Trophoblast cell (in vitro differentiated cells and primary cell): ENCODE results near the gene TPH2.

Experiments used
- DNase-seq, 2 donors: peaks; one replicate each; pipeline ENCODE4 v3.0.0-alpha.2; 2016
- H2AFZ ChIP-seq: 2 replicates; pipeline ENCODE4 v1.6.1; 2013; ENCODE audit warnings: low read length, moderate library complexity, mild to moderate bottlenecking; ENCODE audit not compliant: insufficient read depth, poor library complexity
- H2AK5ac ChIP-seq: 2 replicates; pipeline ENCODE4 v1.6.1; 2013; ENCODE audit warnings: mild to moderate bottlenecking, low read length
- H2BK120ac ChIP-seq: 2 replicates; pipeline ENCODE4 v1.6.1; 2013; ENCODE audit warnings: low read length, mild to moderate bottlenecking, moderate library complexity; ENCODE audit not compliant: insufficient read depth, poor library complexity
- H2BK12ac ChIP-seq: 2 replicates; pipeline ENCODE4 v1.6.1; 2013; ENCODE audit warnings: mild to moderate bottlenecking, low read length, moderate library complexity
- H2BK5ac ChIP-seq: 2 replicates; pipeline ENCODE4 v1.6.1; 2013; ENCODE audit warnings: low read length, low read depth, moderate library complexity, mild to moderate bottlenecking; ENCODE audit not compliant: poor library complexity
- H3K14ac ChIP-seq: 2 replicates; pipeline ENCODE4 v1.6.1; 2013; ENCODE audit warnings: mild to moderate bottlenecking, low read length
- H3K18ac ChIP-seq: 2 replicates; pipeline ENCODE4 v1.6.1; 2013; ENCODE audit warnings: mild to moderate bottlenecking, low read length
- H3K23ac ChIP-seq: 2 replicates; pipeline ENCODE4 v1.6.1; 2013; ENCODE audit warnings: low read length
- H3K27ac ChIP-seq: 2 replicates; pipeline ENCODE4 v1.5.1; 2013; ENCODE audit warnings: low read depth, mild to moderate bottlenecking, inconsistent platforms, low read length, moderate library complexity
- H3K27me3 ChIP-seq: 2 replicates; pipeline ENCODE4 v1.6.1; 2013; ENCODE audit warnings: inconsistent platforms, mild to moderate bottlenecking, low read length, moderate library complexity; ENCODE audit not compliant: insufficient read depth
- H3K36me3 ChIP-seq, 2 experiments: 1 replicate in 1 of 2; 2 replicates in 1 of 2; pipeline ENCODE4 v1.6.1; 2013; ENCODE audit warnings: low read length in 2 of 2, mild to moderate bottlenecking in 2 of 2, moderate library complexity in 1 of 2; ENCODE audit not compliant: insufficient read depth in 2 of 2, control insufficient read depth in 1 of 2
- H3K4ac ChIP-seq: 2 replicates; pipeline ENCODE4 v1.6.1; 2013; ENCODE audit warnings: low read depth, mild to moderate bottlenecking, low read length, moderate library complexity
- H3K4me1 ChIP-seq, 2 experiments: 1 replicate in 1 of 2; 2 replicates in 1 of 2; pipeline ENCODE4 v1.6.1; 2013; ENCODE audit warnings: low read length in 2 of 2, mild to moderate bottlenecking in 2 of 2, moderate library complexity in 1 of 2; ENCODE audit not compliant: insufficient read depth in 2 of 2, control insufficient read depth in 1 of 2
- H3K4me2 ChIP-seq: 2 replicates; pipeline ENCODE4 v1.6.1; 2013; ENCODE audit warnings: inconsistent platforms, mild to moderate bottlenecking, low read length, moderate library complexity
- H3K4me3 ChIP-seq: 2 replicates; pipeline ENCODE4 v1.5.1; 2013; ENCODE audit warnings: mild to moderate bottlenecking, low read depth, low read length, inconsistent platforms
- H3K79me1 ChIP-seq: one replicate; pipeline ENCODE4 v1.6.1; 2013; ENCODE audit warnings: low read length
- H3K79me2 ChIP-seq: 2 replicates; pipeline ENCODE4 v1.6.1; 2013; ENCODE audit warnings: low read length, mild to moderate bottlenecking; ENCODE audit not compliant: control insufficient read depth, insufficient read depth, poor library complexity
- H3K9ac ChIP-seq: 2 replicates; pipeline ENCODE4 v1.6.1; 2013; ENCODE audit warnings: mild to moderate bottlenecking, low read length
- H3K9me3 ChIP-seq: 2 replicates; pipeline ENCODE4 v1.6.1; 2013; ENCODE audit warnings: low read depth, mild to moderate bottlenecking, control low read depth, inconsistent platforms, low read length; ENCODE audit not compliant: insufficient read depth
- H4K12ac ChIP-seq: 2 replicates; pipeline ENCODE4 v1.6.1; 2013; ENCODE audit warnings: low read depth, mild to moderate bottlenecking, low read length, moderate library complexity
- H4K8ac ChIP-seq: 2 replicates; pipeline ENCODE4 v1.6.1; 2013; ENCODE audit warnings: low read depth, mild to moderate bottlenecking, low read length, moderate library complexity
- H4K91ac ChIP-seq: one replicate; pipeline ENCODE4 v1.6.1; 2013; ENCODE audit warnings: low read depth, mild to moderate bottlenecking, low read length, moderate library complexity
- WGBS: extraction: QIAGEN DNeasy Blood & Tissue Kit; methylation state at CpG from one replicate; pipeline ENCODE4 v1.1.7; 2013; ENCODE audit warnings: missing lambda C conversion rate; ENCODE audit not compliant: insufficient read length, insufficient coverage; ENCODE audit errors: extremely low coverage; 5-methylcytosine and 5-hydroxymethylcytosine counted together

The TPH2 gene

DNA sequence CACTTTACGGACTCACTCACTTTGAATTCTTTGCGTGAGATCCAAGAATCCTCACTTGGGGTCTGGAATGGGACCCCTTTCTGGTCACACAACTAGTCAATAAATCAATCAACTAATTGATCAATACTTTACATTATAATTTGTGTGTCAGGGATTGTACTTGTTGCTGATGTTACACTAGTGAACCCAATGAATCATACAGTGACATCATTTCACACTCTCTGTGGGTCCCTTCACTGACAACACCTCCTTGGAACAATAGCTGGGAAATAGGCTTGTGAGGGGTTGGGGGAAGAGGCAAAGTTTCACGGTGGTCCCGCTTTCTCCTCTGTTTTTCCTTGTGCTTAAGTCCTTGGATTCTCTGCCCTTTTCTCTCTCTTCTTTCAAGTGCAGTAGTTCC lies 35.0 kb downstream of the TPH2 start:
- H2AK5ac ChIP-seq = no peak overlapping the region
- no peak overlapping the region for H3K4me2 ChIP-seq
- DNase-seq = no peak
- H3K14ac ChIP-seq = no peak overlapping the region
- no peak overlapping the region for H3K4me3 ChIP-seq
- H3K9ac ChIP-seq = no peak overlapping the region
- no peak overlapping the region for H3K23ac ChIP-seq
- H3K4me1 ChIP-seq = no peaks in the 10 kb centered on the region
- no peaks in the 10 kb centered on the region for H3K9me3 ChIP-seq
- H4K91ac ChIP-seq = no peak overlapping the region
- no peak overlapping the region for H4K8ac ChIP-seq
- no peak overlapping the region for H2AFZ ChIP-seq
- no peak overlapping the region for H3K27ac ChIP-seq
- H3K18ac ChIP-seq = no peak overlapping the region
- no peak overlapping the region for H2BK12ac ChIP-seq
- H3K79me1 ChIP-seq = no peaks in the 10 kb centered on the region
- WGBS = no CpG with 5 or more reads among the region's 4 CpGs
- no peak overlapping the region for H3K4ac ChIP-seq
- H2BK5ac ChIP-seq = no peak overlapping the region
- H2BK120ac ChIP-seq = no peak overlapping the region
- no peaks in the 10 kb centered on the region for H3K36me3 ChIP-seq
- H3K27me3 ChIP-seq = no peaks in the 10 kb centered on the region
- H3K79me2 ChIP-seq = no peaks in the 10 kb centered on the region
- H4K12ac ChIP-seq = no peak overlapping the region

DNA sequence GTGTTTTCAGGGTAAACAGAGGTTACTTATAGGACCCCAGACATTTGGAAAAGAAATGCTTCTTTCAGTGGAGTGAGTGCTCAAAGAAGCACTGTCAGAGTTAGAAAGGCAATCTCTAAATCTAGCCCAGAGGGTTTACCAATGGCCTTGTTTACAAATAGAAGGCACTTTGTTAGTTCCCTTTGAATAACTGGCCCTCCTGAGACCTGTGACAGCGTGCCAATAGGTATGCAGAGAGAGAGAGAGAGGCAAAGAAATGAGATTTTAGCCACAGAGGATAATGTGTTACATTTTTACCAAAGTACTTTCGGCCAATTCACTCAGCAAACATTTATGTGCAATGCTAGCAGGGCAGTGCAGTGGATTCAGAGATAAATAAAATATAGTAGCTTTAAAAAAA lies 41.9 kb downstream of the TPH2 start:
- H3K79me1 ChIP-seq = no peaks in the 10 kb centered on the region
- no peak overlapping the region for H2BK5ac ChIP-seq
- no peak overlapping the region for H3K14ac ChIP-seq
- H2AK5ac ChIP-seq = no peak overlapping the region
- no peak overlapping the region for H4K91ac ChIP-seq
- H3K27ac ChIP-seq = no peak overlapping the region
- peaks cover 0 to 4% of the 10 kb centered on the region in 2 experiments for H3K4me1 ChIP-seq
- H3K9me3 ChIP-seq = no peaks in the 10 kb centered on the region
- no peaks in the 10 kb centered on the region for H3K79me2 ChIP-seq
- no peak overlapping the region for H3K9ac ChIP-seq
- WGBS = no CpG with 5 or more reads among the region's 2 CpGs
- no peak overlapping the region for H2AFZ ChIP-seq
- no peaks in the 10 kb centered on the region for H3K36me3 ChIP-seq
- H3K4me2 ChIP-seq = no peak overlapping the region
- DNase-seq = no peak
- no peak overlapping the region for H3K4me3 ChIP-seq
- no peak overlapping the region for H2BK12ac ChIP-seq
- no peak overlapping the region for H3K18ac ChIP-seq
- H4K12ac ChIP-seq = no peak overlapping the region
- H4K8ac ChIP-seq = no peak overlapping the region
- no peak overlapping the region for H3K23ac ChIP-seq
- no peak overlapping the region for H2BK120ac ChIP-seq
- no peak overlapping the region for H3K4ac ChIP-seq
- H3K27me3 ChIP-seq = no peaks in the 10 kb centered on the region

GRCh38 chr12:71981149-71981548 lies 42.5 kb downstream of the TPH2 start:
- DNase-seq = no peak
- no peaks in the 10 kb centered on the region for H3K27me3 ChIP-seq
- H3K36me3 ChIP-seq = no peaks in the 10 kb centered on the region
- no peak overlapping the region for H4K8ac ChIP-seq
- no peak overlapping the region for H4K91ac ChIP-seq
- H4K12ac ChIP-seq = no peak overlapping the region
- H3K4me1 ChIP-seq = peaks cover 0 to 4% of the 10 kb centered on the region in 2 experiments
- no peak overlapping the region for H3K23ac ChIP-seq
- H3K18ac ChIP-seq = no peak overlapping the region
- WGBS = no CpG with 5 or more reads among the region's 1 CpG
- H2BK12ac ChIP-seq = no peak overlapping the region
- no peaks in the 10 kb centered on the region for H3K79me2 ChIP-seq
- H3K14ac ChIP-seq = no peak overlapping the region
- H3K79me1 ChIP-seq = no peaks in the 10 kb centered on the region
- no peak overlapping the region for H3K4me2 ChIP-seq
- H2BK5ac ChIP-seq = no peak overlapping the region
- H3K27ac ChIP-seq = no peak overlapping the region
- no peak overlapping the region for H2AFZ ChIP-seq
- H2BK120ac ChIP-seq = no peak overlapping the region
- no peak overlapping the region for H3K4me3 ChIP-seq
- no peak overlapping the region for H3K9ac ChIP-seq
- H3K4ac ChIP-seq = no peak overlapping the region
- no peak overlapping the region for H2AK5ac ChIP-seq
- H3K9me3 ChIP-seq = no peaks in the 10 kb centered on the region

DNA sequence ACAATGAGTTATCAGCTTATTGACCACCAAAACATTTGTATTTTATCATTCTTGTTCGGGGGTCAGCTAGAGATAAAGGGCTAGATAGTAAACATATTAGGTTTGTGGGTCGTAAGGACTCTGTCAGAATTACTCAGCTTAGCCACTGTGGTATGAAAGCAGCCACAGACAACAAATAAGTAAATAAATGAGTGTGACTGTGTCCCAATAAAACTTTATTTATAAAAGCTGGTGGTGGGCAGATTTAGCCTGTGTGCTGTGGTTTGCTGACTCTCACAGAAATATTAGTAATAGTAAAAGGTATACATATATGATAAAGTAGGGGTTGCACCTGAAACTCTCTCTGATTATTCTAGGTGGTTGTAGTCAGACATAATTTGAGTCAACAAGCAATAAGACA lies 56.1 kb downstream of the TPH2 start:
- Histone ChIP-seq H2BK5ac (no peak overlapping the region), H3K4me2 (no peak overlapping the region), H3K4ac (no peak overlapping the region), H4K8ac (no peak overlapping the region), H3K14ac (no peak overlapping the region), H2AFZ (no peak overlapping the region), H2BK120ac (no peak overlapping the region), H3K9me3 (no peaks in the 10 kb centered on the region), H3K27ac (no peak overlapping the region), H3K18ac (no peak overlapping the region), H4K91ac (no peak overlapping the region), H2BK12ac (no peak overlapping the region), H3K9ac (no peak overlapping the region), H4K12ac (no peak overlapping the region), H3K79me2 (no peaks in the 10 kb centered on the region), H2AK5ac (no peak overlapping the region), H3K4me3 (no peak overlapping the region), H3K79me1 (no peaks in the 10 kb centered on the region), H3K27me3 (no peaks in the 10 kb centered on the region), H3K23ac (no peak overlapping the region), H3K4me1 (no peaks in the 10 kb centered on the region), H3K36me3 (no peaks in the 10 kb centered on the region)
- DNase-seq = no peak
- no CpG with 5 or more reads among the region's 2 CpGs for WGBS
